NCI-H2081 treated with DMSO at 0.1 percent for 48 hours (cell line): ENCODE measurements around the gene ITPR2.
"Not testable (repeated sequence)": the region's sequence is repeated elsewhere in the genome, so short reads cannot be mapped to it uniquely, and the experiment has no call there.

Experiments used
- DNase-seq: peaks from one replicate; lab custom pipeline; 2025; lab: John Stamatoyannopoulos, UW

Gene ITPR2

GRCh38 chr12:26621932-26622331 is 211.1 kb downstream of the ITPR2 start:
- no peak for DNase-seq

GRCh38 chr12:26620907-26621306 is 212.1 kb downstream of the ITPR2 start:
- DNase-seq: no peak

- no peak for DNase-seq
Measured at GRCh38 chr12:26617513-26617912, 215.5 kb downstream of the ITPR2 start.

GRCh38 chr12:26614011-26614616 is 218.9 kb downstream of the ITPR2 start:
- DNase-seq: no peak

GRCh38 chr12:26612203-26612602 is 220.8 kb downstream of the ITPR2 start:
- no peak for DNase-seq

- DNase-seq: no peak
Measured at GRCh38 chr12:26611598-26611997, 221.4 kb downstream of the ITPR2 start.

GRCh38 chr12:26610774-26611173 is 222.2 kb downstream of the ITPR2 start:
- DNase-seq: no peak

GRCh38 chr12:26609986-26610385 is 223.0 kb downstream of the ITPR2 start:
- DNase-seq: no peak

- no peak for DNase-seq
Measured at GRCh38 chr12:26608706-26609105, 224.3 kb downstream of the ITPR2 start.

GRCh38 chr12:26608273-26608672 is 224.7 kb downstream of the ITPR2 start:
- DNase-seq: no peak

- no peak for DNase-seq
Measured at GRCh38 chr12:26606911-26607310, 226.1 kb downstream of the ITPR2 start.

GRCh38 chr12:26604813-26605212 is 228.2 kb downstream of the ITPR2 start:
- DNase-seq: not testable (repeated sequence)

GRCh38 chr12:26599096-26599695 is 233.8 kb downstream of the ITPR2 start:
- DNase-seq: no peak

- DNase-seq: no peak
Measured at GRCh38 chr12:26595806-26596205, 237.2 kb downstream of the ITPR2 start.

- DNase-seq: no peak
Measured at GRCh38 chr12:26580619-26581018, 252.4 kb downstream of the ITPR2 start.

- DNase-seq: no peak
Measured at GRCh38 chr12:26576266-26576665, 256.7 kb downstream of the ITPR2 start.

- DNase-seq: no peak
Measured at GRCh38 chr12:26573225-26573909, 259.6 kb downstream of the ITPR2 start.

- DNase-seq: no peak
Measured at GRCh38 chr12:26572137-26572536, 260.9 kb downstream of the ITPR2 start.

- no peak for DNase-seq
Measured at GRCh38 chr12:26571560-26571959, 261.4 kb downstream of the ITPR2 start.

- DNase-seq: no peak
Measured at GRCh38 chr12:26567126-26567525, 265.9 kb downstream of the ITPR2 start.

GRCh38 chr12:26566675-26567074 is 266.3 kb downstream of the ITPR2 start:
- DNase-seq: no peak

- DNase-seq: no peak
Measured at GRCh38 chr12:26566186-26566585, 266.8 kb downstream of the ITPR2 start.

- no peak for DNase-seq
Measured at GRCh38 chr12:26564391-26564790, 268.6 kb downstream of the ITPR2 start.

- DNase-seq: no peak
Measured at GRCh38 chr12:26563552-26563951, 269.4 kb downstream of the ITPR2 start.
